Posterior cingulate gyrus (tissue), 11 donors: ENCODE results near the gene ARFGAP3.
A peak's percentile ranks its signal among the peaks of the same experiment; 100 is the strongest.

Experiments used
- DNase-seq, 10 donors: peaks; one replicate each; pipeline versions ENCODE4 v3.0.0 to v3.0.0-alpha.2; 2020 to 2021; ENCODE audit warnings: mixed read lengths in 3 of 10
- intact Hi-C: fragments of 100-400 bp; cut with DNase I; formaldehyde crosslinking; loops from one replicate; pipeline ENCODE4 v1.15.1; 2023

ARFGAP3 gene

DNA sequence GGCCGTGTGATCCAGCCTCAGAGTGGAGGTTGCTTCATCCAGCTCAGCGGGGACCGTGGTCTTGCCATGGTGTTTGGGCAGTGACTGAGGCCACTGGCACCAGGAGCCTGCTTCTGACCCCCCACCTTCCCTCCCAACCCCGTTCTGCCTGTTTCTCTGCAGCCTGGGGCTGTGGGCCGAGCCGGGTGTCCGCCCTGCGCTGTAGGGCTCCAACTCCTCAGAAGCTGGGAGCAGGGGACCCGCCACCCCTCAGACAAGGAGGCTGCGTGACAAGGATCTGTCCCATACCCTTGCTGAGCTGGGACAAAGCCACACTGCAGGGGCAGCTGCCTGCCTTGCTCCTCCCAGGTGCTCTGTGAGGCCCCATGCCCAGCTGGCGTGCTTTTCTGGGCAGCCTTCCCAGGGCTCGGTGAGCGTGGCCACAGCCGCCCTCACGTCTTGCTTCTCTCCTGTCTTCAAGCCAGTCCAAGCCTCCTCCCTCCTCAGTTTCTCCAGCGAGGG lies 11.7 kb upstream of the ARFGAP3 start:
- intact Hi-C loops, result loop anchor here (5.0 kb wide), 2 partner anchors 164 to 224 kb away; no protein-coding TSS in a partner anchor
- peak; percentile 47 to 94 (median 62) for DNase-seq

DNA sequence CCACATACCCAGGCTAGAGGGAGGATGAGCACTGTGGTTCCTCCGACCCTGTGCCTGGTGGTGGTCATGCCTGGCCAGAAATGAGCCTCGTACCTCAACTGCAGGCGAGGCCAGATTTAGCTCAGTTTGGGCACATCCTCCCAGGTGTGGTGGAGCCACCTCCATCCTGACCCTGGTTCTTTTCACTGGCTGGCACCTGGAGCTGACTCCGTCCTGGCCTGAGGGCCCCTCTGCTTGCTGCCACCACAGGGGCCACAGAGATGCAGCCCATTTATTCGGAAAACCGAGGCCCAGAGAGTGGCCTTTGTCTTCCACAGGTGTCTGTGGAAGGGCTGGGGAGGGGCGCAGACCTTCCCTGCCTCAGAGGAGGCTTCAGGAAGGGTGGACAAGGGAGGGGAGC lies 9.0 kb upstream of the ARFGAP3 start:
- intact Hi-C loops, result loop anchor here (5.0 kb wide), 2 partner anchors 166 to 226 kb away; no protein-coding TSS in a partner anchor
- peak in 1 of 10 donors; percentile 40 for DNase-seq

DNA sequence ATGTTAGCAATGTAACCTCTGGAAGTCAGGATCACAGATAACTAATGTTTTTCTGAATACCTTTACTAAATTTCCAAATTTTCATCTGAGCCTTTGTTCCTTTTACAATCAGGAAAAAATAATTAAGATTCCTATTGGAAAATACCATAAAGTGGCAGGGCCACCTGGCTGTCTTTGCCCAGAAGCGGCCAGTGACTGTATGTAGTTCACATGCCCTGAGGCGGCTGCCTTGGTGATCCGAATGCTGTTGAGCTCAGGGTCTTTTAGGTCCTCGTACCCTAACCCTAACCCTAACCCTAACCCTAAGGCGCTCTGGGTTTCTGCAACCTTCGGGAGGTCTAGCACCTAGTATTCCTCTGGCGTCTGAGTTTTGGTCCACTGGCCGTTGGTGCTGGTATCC lies 8.5 kb upstream of the ARFGAP3 start:
- intact Hi-C loops, result loop anchor here (5.0 kb wide), 2 partner anchors 167 to 227 kb away; no protein-coding TSS in a partner anchor
- peak in 1 of 10 donors; percentile 45 for DNase-seq

DNA sequence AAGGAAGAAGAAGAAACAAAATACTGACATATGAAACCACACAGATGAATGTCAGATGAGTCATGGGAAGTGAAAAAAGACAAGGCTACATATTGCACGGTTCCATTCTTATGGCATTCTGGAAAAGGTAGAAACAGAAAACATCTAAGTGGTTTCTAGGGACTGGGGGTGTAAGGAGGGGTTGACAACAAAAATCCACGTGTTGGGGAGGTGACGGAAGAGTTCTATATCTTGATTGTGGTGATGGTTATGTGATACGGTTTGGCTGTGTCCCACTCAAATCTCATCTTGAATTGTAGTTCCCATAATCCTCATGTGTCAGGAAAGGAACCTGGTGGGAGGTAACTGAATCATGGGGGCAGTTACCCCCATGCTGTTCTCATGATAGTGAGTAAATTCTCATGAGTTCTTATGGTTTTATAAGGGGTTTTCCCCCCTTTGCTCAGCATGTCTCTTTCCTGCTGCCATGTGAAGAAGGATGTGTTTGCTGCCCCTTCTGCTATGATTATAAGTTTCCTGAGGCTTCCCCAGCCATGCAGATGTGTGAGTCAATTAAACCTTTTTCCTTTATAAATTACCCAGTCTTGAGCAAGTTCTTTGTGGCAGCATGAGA lies 6.4 kb upstream of the ARFGAP3 start:
- intact Hi-C loops, result no loop called here
- no peak for DNase-seq

DNA sequence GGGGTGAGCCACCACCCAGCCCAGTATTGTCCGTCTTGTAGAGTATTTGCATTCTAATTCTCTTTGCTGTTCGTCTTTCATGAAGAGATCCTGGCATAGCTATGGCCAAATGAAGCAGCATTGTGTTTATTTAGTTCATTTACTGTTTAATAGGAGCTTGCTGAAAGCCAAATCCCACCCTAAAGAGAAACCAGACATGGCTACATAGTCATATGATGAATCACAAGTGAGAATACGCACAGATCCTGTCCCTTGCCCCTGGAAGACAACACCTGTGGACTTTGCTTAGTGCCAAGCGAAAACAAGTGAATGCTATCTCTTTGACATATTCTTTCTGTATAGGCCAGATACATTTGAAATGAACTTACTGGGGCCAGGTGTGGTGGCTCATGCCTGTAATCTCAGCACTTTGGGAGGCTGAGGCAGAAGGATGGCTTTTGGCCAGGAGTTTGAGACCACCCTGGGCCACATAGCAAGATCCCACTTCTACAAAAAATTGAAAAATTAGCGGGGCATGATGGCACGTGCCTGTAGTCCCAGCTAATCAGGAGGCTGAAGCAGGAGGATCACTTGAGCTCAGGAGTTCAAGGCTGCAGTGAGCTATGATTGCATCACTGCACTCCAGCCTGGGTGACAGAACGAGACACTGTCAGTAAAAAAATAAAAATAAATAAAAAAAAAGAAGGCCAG lies 5.1 kb upstream of the ARFGAP3 start:
- intact Hi-C loops, result no loop called here
- peak in 1 of 10 donors; percentile 2 for DNase-seq

DNA sequence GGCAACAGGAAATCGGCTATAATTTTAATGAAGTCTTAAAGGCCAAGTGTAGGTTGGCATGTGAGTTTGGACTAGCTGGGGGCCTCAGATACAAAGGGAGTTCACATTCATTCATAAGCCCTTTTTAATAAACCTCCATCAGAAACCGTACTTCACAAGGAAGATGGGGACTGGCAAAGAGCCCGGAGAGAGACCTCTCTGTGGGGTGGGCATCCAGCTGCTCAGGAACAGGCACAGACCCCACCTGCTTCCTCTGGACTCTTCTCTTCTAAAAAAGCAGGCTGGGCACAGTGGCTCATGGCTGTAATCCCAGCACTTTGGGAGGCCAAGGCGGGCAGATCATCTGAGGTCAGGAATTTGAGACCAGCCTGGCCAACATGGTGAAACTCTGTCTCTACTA lies 3.9 kb upstream of the ARFGAP3 start:
- intact Hi-C loops, result no loop called here
- peak in 1 of 10 donors; percentile 47 for DNase-seq

DNA sequence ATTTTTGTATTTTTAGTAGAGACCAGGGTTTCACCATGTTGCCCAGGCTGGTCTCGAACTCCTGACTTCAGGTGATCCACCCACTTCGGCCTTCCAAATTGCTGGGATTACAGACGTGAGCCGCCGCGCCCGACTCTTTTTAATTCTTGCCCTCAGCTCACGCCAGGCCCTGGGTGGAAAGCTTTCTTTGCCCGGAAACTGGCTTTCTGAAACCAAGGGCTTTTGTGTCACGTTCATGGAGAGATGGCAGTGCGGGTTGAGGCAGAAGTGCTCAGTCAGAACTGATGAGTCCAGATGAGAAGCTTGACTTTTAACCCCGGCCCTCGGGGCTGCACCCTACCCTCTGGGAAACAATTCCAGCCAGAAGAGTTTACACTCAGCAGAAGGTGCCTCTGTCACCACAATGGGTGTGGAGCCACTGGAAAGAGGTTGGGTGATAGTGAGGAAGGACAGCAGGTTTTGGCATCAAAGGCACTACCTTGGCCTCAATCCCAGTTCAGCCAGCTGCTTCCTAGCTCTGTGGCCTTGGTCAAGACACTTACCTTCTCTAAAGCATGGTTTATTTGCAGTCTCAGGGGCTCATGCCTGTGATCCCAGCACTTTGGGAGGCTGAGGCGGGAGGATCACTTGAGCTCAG lies 890 bp upstream of the ARFGAP3 start:
- intact Hi-C loops, result no loop called here
- DNase-seq, result peak in 2 of 10 donors; percentile 59 to 79

DNA sequence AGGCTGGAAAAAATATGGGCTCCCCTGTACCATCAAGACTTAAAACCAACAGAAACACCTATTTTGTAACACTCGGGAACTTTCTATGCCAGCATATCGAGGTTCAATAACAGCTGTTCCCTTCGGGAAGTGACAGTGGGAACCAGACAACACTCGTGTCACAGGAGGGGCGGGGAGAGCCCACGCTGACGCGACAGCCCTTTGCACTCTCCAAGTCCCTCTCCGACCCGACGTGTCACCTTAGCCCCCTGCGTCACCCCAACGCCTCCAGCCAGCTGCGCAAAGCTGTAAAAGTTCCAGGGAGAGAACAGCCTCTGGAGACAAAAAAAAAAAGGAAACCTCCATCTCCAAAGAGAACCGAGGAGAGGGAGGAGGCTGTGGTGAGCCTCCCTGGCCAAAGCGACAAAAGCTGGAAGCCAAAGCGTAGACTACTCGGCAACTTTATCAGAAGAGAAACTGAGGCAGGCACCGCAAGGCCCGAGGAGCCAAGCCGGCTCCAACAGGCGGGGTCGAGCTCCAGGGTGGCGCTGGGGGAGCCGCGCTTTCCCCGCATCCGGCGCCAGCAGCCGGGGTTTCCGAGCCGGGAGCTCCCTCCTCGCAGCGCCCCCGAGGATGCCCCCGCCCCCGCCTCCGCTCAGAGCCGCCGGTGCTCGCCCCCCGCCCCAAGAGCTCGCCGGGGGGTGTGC lies 751 bp downstream of the ARFGAP3 start:
- DNase-seq, result peak in 2 of 10 donors; percentile 71 to 86
- intact Hi-C loops, result no loop called here

DNA sequence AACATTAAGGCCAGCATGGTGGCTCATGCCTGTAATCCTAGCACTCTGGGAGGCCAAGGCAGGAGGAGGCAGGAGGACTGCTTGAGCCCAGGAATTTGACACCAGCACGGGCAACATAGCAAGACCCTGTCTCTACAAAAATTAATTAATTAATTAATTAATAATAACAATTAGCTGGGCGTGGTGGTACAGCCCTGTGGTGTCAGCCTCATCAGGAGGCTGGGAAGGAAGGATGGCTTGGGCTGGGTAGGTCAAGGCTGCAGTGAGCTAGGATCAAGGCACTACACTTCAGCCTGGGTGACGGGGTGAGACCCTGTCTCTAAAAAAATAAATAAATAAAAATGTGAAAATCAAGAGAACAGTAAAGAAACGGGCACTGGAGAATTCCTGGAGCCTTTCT lies 1.4 kb downstream of the ARFGAP3 start:
- intact Hi-C loops, result no loop called here
- peak in 1 of 10 donors; percentile 35 for DNase-seq

DNA sequence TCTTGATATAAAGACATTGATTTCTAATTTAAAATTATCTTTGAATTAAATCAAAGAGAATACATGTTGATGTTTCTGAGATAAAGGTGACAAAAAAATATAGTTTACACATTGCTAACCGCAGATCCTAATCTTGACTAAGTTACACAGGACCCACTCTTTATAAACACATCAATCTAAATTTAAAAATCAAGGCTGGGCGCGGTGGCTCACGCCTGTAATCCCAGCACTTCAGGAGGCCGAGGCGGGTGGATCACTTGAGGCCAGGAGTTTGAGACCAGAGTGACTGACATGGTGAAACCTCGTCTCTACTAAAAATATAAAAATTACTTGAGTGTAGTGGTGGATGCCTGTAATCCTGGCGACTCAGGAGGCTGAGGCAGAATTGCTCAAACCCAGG lies 1.9 kb downstream of the ARFGAP3 start:
- peak in 1 of 10 donors; percentile 59 for DNase-seq
- intact Hi-C loops, result no loop called here

DNA sequence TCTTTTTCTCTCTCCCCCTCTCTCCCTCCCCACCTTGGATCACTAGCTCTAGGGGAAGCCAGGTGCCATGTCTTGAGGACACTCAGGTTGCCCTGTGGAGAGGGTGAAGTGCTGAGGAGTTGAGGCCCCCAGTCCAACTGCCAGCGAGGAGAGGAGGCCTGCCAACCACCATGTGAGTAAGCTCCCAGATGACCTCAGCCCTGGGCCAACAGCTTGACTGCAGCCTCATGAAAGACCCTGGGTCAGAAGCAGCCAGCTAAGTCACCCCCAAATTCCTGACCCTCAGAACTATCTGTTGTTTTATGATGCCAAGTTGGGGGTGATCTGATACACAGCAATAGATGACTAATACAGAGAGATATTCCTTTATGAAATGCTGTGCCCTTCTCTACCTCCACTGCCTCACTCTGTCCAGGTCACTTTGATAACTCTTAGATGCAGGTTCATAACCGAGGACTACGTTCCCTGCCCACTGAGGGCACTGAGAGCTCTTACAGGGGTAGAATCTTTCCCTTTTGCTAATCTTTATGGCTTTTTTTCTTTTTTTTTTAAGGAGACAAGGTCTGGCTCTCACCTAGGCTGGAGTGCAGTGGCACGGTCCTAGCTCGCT lies 8.0 kb downstream of the ARFGAP3 start:
- intact Hi-C loops, result no loop called here
- DNase-seq, result peak in 1 of 10 donors; percentile 16

DNA sequence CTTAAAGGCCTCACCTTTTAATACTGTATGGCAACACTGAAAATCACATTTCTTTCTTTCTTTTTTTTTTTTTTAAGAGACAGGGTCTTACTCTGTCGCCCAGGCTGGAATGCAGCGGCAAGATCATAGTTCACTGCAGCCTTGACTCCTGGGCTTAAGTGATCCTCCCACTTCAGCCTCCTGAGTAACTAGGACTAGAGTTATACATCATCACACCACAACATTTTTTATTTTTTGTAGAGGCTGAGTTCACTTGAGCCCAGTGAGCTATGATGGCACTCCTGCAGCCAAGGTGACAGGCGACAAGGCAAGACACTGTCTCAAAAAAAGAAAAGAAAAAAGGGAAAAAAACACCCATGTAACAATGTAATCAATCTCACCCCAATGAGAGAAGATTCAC lies 10.0 kb downstream of the ARFGAP3 start:
- no peak for DNase-seq
- intact Hi-C loops, result no loop called here

DNA sequence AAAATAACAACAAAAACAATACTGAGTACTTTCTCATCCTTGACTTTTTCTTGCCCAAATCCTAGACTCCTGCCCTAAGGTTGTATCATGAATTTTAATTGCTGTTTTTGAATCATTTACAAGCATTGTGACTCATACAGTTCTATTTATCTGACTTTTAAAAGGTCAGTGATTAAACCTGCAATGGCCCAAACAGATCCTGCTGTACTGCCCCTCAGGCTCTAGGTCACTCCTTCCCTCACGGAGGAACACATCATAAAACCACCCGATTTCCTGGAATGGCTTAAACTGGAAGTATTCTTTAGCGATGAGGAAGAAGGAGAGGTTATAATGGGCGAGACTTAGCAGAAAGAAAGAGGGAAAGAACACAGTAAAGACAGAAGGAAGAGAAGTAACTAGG lies 12.3 kb downstream of the ARFGAP3 start:
- intact Hi-C loops, result no loop called here
- no peak for DNase-seq

DNA sequence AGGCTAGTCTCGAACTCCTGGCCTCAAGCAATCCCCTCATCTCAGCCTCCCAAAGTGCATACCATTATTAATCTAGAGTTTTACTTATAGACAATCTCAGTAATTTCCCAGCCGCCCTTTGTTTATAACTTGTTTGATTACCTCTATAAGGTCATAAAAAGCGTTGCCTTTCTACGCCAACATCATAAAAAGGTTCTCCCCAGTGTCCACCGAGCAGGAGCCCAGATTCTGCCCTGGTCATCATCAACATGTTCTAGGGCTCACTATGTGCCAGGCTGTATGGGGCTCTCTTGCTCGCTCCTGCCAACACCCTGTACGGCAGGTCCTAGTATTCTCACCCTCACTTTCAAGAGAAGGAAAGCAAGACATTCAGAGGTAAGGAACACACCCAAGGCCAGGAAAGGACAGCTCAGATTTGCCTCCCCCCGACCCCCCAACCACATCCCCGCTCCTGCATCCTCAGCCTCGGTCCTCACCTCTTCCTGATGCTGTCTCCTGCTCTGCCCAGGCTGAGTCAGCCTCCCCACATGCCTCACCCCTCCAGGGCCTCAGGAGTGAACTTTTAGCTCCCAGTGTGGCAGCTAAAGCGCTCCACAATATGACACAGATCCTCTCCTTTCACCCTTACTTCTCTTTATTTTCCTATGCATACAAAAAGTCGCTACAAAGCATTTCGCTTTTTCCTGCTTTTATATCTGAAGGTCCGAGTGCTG lies 14.3 kb downstream of the ARFGAP3 start:
- no peak for DNase-seq
- intact Hi-C loops, result no loop called here

DNA sequence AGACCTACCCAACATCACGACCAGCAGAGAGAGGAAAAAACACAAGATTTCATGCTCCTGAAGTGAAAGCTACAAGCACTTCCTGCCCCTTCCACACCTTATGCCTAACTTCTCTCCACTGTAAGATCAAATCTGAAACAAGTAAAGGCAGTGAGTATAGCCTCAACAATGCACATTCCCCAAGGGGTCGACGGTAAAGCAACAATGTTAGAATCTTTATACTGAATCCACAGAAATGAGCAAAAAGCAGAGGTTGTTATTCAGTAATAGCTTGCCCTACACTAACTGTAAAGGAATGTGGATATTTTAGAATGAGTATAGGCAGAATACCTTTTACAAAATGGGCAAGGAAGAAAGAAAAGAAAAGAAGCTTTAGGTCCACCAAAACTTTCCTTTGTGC lies 15.6 kb downstream of the ARFGAP3 start:
- DNase-seq, result no peak
- intact Hi-C loops, result no loop called here

DNA sequence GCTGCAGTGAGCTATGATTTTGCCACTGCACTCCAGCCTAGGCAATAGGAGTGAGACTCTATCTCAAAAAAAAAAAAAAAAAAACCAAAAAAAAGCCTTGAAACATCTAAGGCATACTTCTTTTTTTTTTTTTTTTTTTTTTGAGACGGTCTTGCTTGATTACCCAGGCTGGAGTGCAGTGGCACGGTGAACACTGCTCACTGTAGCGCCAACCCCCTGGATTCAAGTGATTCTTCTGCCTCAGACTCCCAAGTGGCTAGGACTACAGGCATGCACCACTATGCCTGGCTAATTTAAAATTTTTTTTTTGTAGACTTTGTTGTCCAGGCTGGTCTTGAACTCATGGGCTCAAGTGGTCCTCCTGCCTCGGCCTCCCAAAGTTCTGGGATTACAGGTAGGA lies 19.5 kb downstream of the ARFGAP3 start:
- DNase-seq, result no peak
- intact Hi-C loops, result no loop called here

DNA sequence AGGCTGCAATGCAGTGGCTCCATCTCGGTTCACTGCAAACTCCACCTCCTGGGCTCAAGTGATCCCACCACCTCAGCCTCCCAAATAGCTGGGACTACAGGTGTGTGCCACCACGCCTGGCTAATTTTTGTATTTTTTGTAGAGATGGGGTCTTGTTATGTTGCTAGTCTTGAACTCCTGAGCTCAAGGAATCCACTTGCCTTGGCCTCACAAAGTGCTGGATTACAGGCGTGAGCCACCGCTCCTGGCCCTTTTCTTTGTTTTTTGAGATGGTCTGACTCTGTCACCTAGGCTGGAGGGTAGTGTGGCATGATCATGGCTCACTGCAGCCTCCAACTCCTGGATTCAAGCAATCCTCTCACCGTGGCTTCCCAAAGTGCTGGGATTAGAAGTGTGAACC lies 21.0 kb downstream of the ARFGAP3 start:
- no peak for DNase-seq
- intact Hi-C loops, result no loop called here

DNA sequence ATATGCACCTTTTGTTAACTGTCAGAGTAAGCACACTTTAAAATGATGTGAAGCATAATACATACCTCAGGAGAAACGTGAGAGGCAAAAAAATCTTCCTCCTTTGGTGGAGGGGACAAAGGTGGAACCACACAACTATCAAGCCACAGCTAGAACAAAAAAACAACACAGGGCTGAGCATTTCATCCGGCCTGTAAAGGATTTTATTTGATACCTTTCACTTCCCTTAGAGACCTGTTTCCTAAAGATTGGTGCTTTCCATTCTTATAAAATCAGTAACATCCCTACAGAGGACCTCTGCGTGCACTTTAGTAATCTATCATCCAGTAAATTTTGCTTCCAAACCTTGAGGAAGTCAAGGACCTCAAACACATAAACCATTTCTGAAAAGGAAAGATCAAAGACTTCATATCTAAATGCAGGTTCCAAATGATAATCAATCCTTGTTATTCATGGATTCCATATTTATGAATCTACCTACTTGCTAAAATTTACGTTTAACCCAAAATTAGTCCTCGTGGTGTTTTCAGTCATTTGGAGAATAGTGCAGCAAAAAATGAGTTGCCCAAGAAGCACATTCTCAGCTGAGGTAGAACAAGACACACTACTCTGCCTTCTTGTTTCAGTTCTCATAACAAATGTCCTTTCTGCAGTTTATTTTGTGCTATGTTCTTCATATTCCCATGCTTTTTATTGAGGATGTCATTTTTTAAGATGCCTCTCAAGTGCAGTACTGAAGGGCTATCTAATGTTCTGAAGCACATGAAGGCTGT lies 22.7 kb downstream of the ARFGAP3 start:
- no peak for DNase-seq
- intact Hi-C loops, result no loop called here

DNA sequence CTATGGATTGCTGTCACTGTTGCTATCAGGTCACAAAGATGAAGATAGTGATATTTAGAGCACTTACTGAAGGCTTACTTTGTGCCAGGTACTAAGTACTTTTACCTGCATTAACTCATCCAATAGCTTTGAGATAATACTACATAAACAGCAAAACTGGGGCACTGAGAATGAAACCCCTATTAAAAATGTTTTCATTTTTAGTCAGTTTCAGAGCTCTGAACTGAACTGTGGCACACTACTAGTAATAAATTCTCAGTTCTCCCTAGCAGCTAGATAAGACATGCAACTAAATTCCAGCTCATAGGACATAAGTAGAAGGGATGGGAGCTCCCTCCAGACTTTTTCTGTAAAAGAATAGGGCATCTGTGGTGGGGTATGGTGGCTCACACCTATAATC lies 24.0 kb downstream of the ARFGAP3 start:
- intact Hi-C loops, result no loop called here
- no peak for DNase-seq
